WTC11 (cell line): ENCODE results near the gene NRIP3. TPM values are rescaled to one million over a fixed set of nuclear protein-coding genes. Genes with fewer than 3 reads are reported as not detected.

Experiments used
- ATAC-seq: fragments of 200-7000 bp; cut with Tn5 transposase; 2 replicates; pipeline ENCODE4 v1.10.0; 2021; ENCODE audit warnings: mild to moderate bottlenecking, moderate library complexity
- CTCF ChIA-PET: fragments of 300-600 bp; sonication (Branson Sonifier 250); formaldehyde crosslinking; loops from one replicate; lab custom pipeline; 2021; ENCODE audit warnings: antibody characterized with exemption; lab: Charles Lee
- POLR2A ChIA-PET: fragments of 350-600 bp; sonication (Branson Sonifier 250); formaldehyde crosslinking; loops from one replicate; lab custom pipeline; 2021; ENCODE audit warnings: antibody characterized with exemption; lab: Charles Lee
- DNase-seq: peaks from one replicate; pipeline ENCODE4 v3.0.0; 2021; ENCODE audit warnings: low spot score
- H3K27ac Mint-ChIP-seq: 2 replicates; pipeline ENCODE4 v1.8.0; 2021; ENCODE audit warnings: mixed read lengths
- H3K27me3 Mint-ChIP-seq: 2 replicates; pipeline ENCODE4 v1.8.0; 2021; ENCODE audit warnings: low read depth, mild to moderate bottlenecking, moderate library complexity, mixed read lengths
- H3K36me3 Mint-ChIP-seq: 2 replicates; pipeline ENCODE4 v1.8.0; 2021; ENCODE audit warnings: mixed read lengths
- H3K4me1 Mint-ChIP-seq: 2 replicates; pipeline ENCODE4 v1.8.0; 2022; ENCODE audit warnings: mixed read lengths
- H3K4me3 Mint-ChIP-seq: 2 replicates; pipeline ENCODE4 v1.8.0; 2021; ENCODE audit warnings: mild to moderate bottlenecking, moderate library complexity, mixed read lengths
- H3K9me3 Mint-ChIP-seq: 2 replicates; pipeline ENCODE4 v1.8.0; 2021; ENCODE audit warnings: mixed read lengths
- ATF6 ChIP-seq: sonication (generic); formaldehyde crosslinking; IDR thresholded peaks from 2 replicates; pipeline ENCODE4 v1.8.1; 2023; ENCODE audit warnings: mild to moderate bottlenecking, missing genetic modification reagents
- CREB1 ChIP-seq: sonication (generic); formaldehyde crosslinking; IDR thresholded peaks from 2 replicates; pipeline ENCODE4 v1.8.0; 2023; ENCODE audit warnings: mild to moderate bottlenecking, missing genetic modification reagents
- E2F1 ChIP-seq: sonication (generic); formaldehyde crosslinking; IDR thresholded peaks from 2 replicates; pipeline ENCODE4 v1.8.0; 2022; ENCODE audit warnings: mild to moderate bottlenecking, missing genetic modification reagents
- ELF4 ChIP-seq: sonication (generic); formaldehyde crosslinking; IDR thresholded peaks from 2 replicates; pipeline ENCODE4 v1.8.1; 2022; ENCODE audit warnings: low read depth, mild to moderate bottlenecking, moderate library complexity, missing genetic modification reagents
- ESRRA ChIP-seq: sonication (generic); formaldehyde crosslinking; IDR thresholded peaks from 2 replicates; pipeline ENCODE4 v1.8.1; 2022; ENCODE audit warnings: mild to moderate bottlenecking, missing genetic modification reagents, borderline replicate concordance
- MXD4 ChIP-seq: fragments of 250-450 bp; sonication (Bioruptor Pico); IDR thresholded peaks from 2 replicates; pipeline ENCODE4 v1.8.0; 2021; ENCODE audit warnings: mild to moderate bottlenecking, moderate library complexity, borderline replicate concordance
- NFE2L1 ChIP-seq: sonication (generic); formaldehyde crosslinking; IDR thresholded peaks from 2 replicates; pipeline ENCODE4 v1.8.1; 2023; ENCODE audit warnings: missing genetic modification reagents
- RELA ChIP-seq: sonication (generic); formaldehyde crosslinking; IDR thresholded peaks from 2 replicates; pipeline ENCODE4 v1.8.1; 2022; ENCODE audit warnings: missing genetic modification reagents, mild to moderate bottlenecking, borderline replicate concordance
- SMAD3 ChIP-seq: sonication (generic); formaldehyde crosslinking; IDR thresholded peaks from 2 replicates; pipeline ENCODE4 v1.8.0; 2022; ENCODE audit warnings: missing genetic modification reagents, mild to moderate bottlenecking, borderline replicate concordance
- ZNF121 ChIP-seq: sonication (generic); formaldehyde crosslinking; IDR thresholded peaks from 2 replicates; pipeline ENCODE4 v1.8.0; 2023; ENCODE audit warnings: missing genetic modification reagents
- ZNF219 ChIP-seq: sonication (generic); formaldehyde crosslinking; IDR thresholded peaks from 2 replicates; pipeline ENCODE4 v1.8.0; 2023; ENCODE audit warnings: missing genetic modification reagents, mild to moderate bottlenecking, borderline replicate concordance
- ZNF396 ChIP-seq: fragments of 250-450 bp; sonication (Bioruptor Pico); IDR thresholded peaks from 2 replicates; pipeline ENCODE4 v1.8.0; 2021; ENCODE audit warnings: mild to moderate bottlenecking, moderate library complexity, borderline replicate concordance
- total RNA-seq: library from RNA; stranded (reverse); gene quantifications from 3 replicates; pipeline ENCODE4 v1.2.3, GENCODE V29; 2021
- TF ChIP-seq, protein P1 (sequence below): sonication (generic); formaldehyde crosslinking; IDR thresholded peaks from 2 replicates; pipeline ENCODE4 v1.8.1; 2023; ENCODE audit warnings: mild to moderate bottlenecking, missing genetic modification reagents, borderline replicate concordance
- TF ChIP-seq, protein P2 (sequence below): sonication (generic); formaldehyde crosslinking; conservative IDR thresholded peaks from 2 replicates; pipeline ENCODE4 v1.8.1; 2022; ENCODE audit warnings: mild to moderate bottlenecking, missing genetic modification reagents
- TF ChIP-seq, protein P3 (sequence below): sonication (generic); formaldehyde crosslinking; IDR thresholded peaks from 2 replicates; pipeline ENCODE4 v1.8.1; 2023; ENCODE audit warnings: mild to moderate bottlenecking, missing genetic modification reagents, moderate library complexity
- TF ChIP-seq, protein P4 (sequence below): sonication (generic); formaldehyde crosslinking; IDR thresholded peaks from 2 replicates; pipeline ENCODE4 v1.8.0; 2022; ENCODE audit warnings: mild to moderate bottlenecking, missing genetic modification reagents
- TF ChIP-seq, protein P5 (sequence below): sonication (generic); formaldehyde crosslinking; IDR thresholded peaks from 2 replicates; pipeline ENCODE4 v1.8.1; 2022; ENCODE audit warnings: mild to moderate bottlenecking, moderate library complexity, missing genetic modification reagents
- TF ChIP-seq, protein P6 (sequence below): sonication (generic); formaldehyde crosslinking; IDR thresholded peaks from 2 replicates; pipeline ENCODE4 v1.8.0; 2023; ENCODE audit warnings: missing genetic modification reagents
- TF ChIP-seq, protein P7 (sequence below): fragments of 250-450 bp; sonication (Bioruptor Pico); IDR thresholded peaks from 2 replicates; pipeline ENCODE4 v1.9.0; 2021; ENCODE audit warnings: mild to moderate bottlenecking, borderline replicate concordance

NRIP3 gene
- total RNA-seq, 1 experiment from 2014 or later, result 4.5 TPM

DNA sequence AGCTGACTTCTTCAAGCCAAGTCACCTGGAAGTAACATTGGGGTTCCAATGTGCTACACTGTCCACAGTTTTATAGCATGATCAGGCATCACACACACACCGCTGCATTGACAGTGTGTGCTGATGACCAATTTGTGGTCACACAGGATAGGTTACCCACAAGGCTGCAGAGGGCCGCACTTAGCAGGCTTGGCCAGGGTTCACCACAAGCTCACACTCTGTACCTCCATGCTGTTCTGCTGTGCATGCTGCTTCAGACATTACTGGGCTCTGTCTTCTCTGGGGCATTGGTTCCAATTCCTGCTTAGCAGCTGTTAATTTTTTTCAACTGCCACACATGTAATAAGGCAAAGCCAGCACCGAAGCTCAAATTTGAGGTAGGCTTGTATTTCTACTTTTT is 11.0 kb upstream of the NRIP3 start:
- Mint-ChIP-seq H3K4me3 (no peak overlapping the region), H3K9me3 (peaks cover 10% of the 10 kb centered on the region), H3K36me3 (peaks cover 4% of the 10 kb centered on the region), H3K4me1 (peaks cover 4% of the 10 kb centered on the region), H3K27ac (no peak overlapping the region), H3K27me3 (peaks cover 6% of the 10 kb centered on the region)
- no peak for ATAC-seq
- ChIA-PET CTCF (interaction anchor here (0.8 to 5.8 kb wide), 21 partner anchors 8 to 520 kb away, joined by 3 to 88 read pairs (median 6); partner anchors contain the start of genes SCUBE2 and TMEM9B), POLR2A (interaction anchor here (0.5 kb wide), 1 partner anchor 19 kb away, joined by 4 read pairs; no protein-coding TSS in a partner anchor)
- DNase-seq, result no peak
- TF ChIP-seq ESRRA (CRISPR knock-in tag) (no peak), CREB1 (CRISPR knock-in tag) (no peak), E2F1 (CRISPR knock-in tag) (no peak)
- TF ChIP-seq, protein P1, sequence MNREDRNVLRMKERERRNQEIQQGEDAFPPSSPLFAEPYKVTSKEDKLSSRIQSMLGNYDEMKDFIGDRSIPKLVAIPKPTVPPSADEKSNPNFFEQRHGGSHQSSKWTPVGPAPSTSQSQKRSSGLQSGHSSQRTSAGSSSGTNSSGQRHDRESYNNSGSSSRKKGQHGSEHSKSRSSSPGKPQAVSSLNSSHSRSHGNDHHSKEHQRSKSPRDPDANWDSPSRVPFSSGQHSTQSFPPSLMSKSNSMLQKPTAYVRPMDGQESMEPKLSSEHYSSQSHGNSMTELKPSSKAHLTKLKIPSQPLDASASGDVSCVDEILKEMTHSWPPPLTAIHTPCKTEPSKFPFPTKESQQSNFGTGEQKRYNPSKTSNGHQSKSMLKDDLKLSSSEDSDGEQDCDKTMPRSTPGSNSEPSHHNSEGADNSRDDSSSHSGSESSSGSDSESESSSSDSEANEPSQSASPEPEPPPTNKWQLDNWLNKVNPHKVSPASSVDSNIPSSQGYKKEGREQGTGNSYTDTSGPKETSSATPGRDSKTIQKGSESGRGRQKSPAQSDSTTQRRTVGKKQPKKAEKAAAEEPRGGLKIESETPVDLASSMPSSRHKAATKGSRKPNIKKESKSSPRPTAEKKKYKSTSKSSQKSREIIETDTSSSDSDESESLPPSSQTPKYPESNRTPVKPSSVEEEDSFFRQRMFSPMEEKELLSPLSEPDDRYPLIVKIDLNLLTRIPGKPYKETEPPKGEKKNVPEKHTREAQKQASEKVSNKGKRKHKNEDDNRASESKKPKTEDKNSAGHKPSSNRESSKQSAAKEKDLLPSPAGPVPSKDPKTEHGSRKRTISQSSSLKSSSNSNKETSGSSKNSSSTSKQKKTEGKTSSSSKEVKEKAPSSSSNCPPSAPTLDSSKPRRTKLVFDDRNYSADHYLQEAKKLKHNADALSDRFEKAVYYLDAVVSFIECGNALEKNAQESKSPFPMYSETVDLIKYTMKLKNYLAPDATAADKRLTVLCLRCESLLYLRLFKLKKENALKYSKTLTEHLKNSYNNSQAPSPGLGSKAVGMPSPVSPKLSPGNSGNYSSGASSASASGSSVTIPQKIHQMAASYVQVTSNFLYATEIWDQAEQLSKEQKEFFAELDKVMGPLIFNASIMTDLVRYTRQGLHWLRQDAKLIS (CRISPR knock-in tag), result no peak
- TF ChIP-seq, protein P2, sequence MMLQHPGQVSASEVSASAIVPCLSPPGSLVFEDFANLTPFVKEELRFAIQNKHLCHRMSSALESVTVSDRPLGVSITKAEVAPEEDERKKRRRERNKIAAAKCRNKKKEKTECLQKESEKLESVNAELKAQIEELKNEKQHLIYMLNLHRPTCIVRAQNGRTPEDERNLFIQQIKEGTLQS (CRISPR knock-in tag), result no peak

DNA sequence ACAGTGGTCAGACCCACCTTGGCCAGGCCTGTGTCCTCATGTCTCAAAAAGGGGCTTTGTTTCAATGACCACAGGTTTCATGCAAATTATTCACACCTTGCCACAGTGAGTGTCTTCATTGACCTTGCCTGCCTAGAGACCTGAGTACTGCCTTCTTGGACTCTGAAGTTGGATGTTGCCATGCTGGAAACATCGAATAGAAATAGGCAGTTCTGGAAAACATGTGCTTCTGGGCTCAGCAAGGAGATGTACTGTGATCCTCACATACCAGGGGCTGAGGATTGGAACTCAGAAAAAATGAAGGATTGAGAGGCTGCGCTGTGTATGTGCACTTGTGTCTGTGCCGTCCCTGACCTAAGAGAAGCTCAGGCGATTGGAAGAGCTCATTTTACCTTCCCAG is 9.6 kb upstream of the NRIP3 start:
- ATAC-seq, result no peak
- peaks cover 12% of the 10 kb centered on the region for H3K27me3 Mint-ChIP-seq
- H3K27ac Mint-ChIP-seq, result no peak overlapping the region
- TF ChIP-seq CREB1 (CRISPR knock-in tag), result no peak
- no peak for TF ChIP-seq ZNF396 (CRISPR knock-in tag)
- no peak for TF ChIP-seq SMAD3 (CRISPR knock-in tag)
- TF ChIP-seq, protein P3, sequence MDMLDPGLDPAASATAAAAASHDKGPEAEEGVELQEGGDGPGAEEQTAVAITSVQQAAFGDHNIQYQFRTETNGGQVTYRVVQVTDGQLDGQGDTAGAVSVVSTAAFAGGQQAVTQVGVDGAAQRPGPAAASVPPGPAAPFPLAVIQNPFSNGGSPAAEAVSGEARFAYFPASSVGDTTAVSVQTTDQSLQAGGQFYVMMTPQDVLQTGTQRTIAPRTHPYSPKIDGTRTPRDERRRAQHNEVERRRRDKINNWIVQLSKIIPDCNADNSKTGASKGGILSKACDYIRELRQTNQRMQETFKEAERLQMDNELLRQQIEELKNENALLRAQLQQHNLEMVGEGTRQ, result no peak
- TF ChIP-seq ELF4 (CRISPR knock-in tag), result no peak
- TF ChIP-seq, protein P4, sequence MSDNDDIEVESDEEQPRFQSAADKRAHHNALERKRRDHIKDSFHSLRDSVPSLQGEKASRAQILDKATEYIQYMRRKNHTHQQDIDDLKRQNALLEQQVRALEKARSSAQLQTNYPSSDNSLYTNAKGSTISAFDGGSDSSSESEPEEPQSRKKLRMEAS (CRISPR knock-in tag), result no peak
- no peak for TF ChIP-seq NFE2L1 (CRISPR knock-in tag)
- TF ChIP-seq ATF6 (CRISPR knock-in tag), result no peak
- TF ChIP-seq, protein P5, sequence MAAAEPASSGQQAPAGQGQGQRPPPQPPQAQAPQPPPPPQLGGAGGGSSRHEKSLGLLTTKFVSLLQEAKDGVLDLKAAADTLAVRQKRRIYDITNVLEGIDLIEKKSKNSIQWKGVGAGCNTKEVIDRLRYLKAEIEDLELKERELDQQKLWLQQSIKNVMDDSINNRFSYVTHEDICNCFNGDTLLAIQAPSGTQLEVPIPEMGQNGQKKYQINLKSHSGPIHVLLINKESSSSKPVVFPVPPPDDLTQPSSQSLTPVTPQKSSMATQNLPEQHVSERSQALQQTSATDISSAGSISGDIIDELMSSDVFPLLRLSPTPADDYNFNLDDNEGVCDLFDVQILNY (CRISPR knock-in tag), result no peak
- no peak for TF ChIP-seq ZNF219 (CRISPR knock-in tag)
- no peak for TF ChIP-seq ZNF121 (CRISPR knock-in tag)
- no peak for TF ChIP-seq MXD4 (CRISPR knock-in tag)
- TF ChIP-seq, protein P6, sequence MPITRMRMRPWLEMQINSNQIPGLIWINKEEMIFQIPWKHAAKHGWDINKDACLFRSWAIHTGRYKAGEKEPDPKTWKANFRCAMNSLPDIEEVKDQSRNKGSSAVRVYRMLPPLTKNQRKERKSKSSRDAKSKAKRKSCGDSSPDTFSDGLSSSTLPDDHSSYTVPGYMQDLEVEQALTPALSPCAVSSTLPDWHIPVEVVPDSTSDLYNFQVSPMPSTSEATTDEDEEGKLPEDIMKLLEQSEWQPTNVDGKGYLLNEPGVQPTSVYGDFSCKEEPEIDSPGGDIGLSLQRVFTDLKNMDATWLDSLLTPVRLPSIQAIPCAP (CRISPR knock-in tag), result no peak
- TF ChIP-seq RELA (CRISPR knock-in tag), result no peak
- TF ChIP-seq, protein P7, sequence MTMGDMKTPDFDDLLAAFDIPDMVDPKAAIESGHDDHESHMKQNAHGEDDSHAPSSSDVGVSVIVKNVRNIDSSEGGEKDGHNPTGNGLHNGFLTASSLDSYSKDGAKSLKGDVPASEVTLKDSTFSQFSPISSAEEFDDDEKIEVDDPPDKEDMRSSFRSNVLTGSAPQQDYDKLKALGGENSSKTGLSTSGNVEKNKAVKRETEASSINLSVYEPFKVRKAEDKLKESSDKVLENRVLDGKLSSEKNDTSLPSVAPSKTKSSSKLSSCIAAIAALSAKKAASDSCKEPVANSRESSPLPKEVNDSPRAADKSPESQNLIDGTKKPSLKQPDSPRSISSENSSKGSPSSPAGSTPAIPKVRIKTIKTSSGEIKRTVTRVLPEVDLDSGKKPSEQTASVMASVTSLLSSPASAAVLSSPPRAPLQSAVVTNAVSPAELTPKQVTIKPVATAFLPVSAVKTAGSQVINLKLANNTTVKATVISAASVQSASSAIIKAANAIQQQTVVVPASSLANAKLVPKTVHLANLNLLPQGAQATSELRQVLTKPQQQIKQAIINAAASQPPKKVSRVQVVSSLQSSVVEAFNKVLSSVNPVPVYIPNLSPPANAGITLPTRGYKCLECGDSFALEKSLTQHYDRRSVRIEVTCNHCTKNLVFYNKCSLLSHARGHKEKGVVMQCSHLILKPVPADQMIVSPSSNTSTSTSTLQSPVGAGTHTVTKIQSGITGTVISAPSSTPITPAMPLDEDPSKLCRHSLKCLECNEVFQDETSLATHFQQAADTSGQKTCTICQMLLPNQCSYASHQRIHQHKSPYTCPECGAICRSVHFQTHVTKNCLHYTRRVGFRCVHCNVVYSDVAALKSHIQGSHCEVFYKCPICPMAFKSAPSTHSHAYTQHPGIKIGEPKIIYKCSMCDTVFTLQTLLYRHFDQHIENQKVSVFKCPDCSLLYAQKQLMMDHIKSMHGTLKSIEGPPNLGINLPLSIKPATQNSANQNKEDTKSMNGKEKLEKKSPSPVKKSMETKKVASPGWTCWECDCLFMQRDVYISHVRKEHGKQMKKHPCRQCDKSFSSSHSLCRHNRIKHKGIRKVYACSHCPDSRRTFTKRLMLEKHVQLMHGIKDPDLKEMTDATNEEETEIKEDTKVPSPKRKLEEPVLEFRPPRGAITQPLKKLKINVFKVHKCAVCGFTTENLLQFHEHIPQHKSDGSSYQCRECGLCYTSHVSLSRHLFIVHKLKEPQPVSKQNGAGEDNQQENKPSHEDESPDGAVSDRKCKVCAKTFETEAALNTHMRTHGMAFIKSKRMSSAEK (CRISPR knock-in tag), result no peak
- ChIA-PET POLR2A (no interaction called here), CTCF (interaction anchor here (1.6 to 5.8 kb wide), 2 partner anchors 125 to 522 kb away, joined by 3 to 88 read pairs; no protein-coding TSS in a partner anchor)
- DNase-seq, result no peak
- peaks cover 4% of the 10 kb centered on the region for H3K36me3 Mint-ChIP-seq
- peaks cover 15% of the 10 kb centered on the region for H3K9me3 Mint-ChIP-seq
- H3K4me1 Mint-ChIP-seq, result peaks cover 4% of the 10 kb centered on the region
- H3K4me3 Mint-ChIP-seq, result no peak overlapping the region
